ENCODE measurements around the gene BCLAF1. TPM values are rescaled to one million over a fixed set of nuclear protein-coding genes. Genes with fewer than 3 reads are reported as not detected.

The BCLAF1 gene
- total and polyA plus RNA-seq, 7 donors = 17.6 to 139 (median 78.0) TPM

DNA sequence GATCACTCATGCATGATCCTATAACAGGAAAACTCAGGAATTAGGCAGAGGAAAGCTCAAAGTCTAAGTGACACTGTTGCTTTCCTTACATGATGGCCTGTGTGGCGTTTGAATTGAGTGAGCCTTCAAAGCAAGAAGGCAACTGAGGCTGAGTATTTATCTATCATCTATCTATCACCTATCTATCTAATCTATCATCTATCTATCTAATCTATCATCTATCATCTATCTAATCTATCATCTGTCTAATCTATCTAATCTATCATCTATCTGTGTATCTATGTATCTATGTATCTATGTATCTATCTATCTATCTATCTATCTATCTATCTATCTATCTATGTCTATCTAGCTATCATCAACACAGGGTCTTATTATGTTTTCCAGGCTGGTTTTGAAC lies 41.8 kb upstream of the BCLAF1 start:
- Histone ChIP-seq H3K36me3 (no peaks in the 10 kb centered on the region), H3K4me3 (no peak overlapping the region), H3K27me3 (no peaks in the 10 kb centered on the region), H3K4me1 (peaks cover 0 to 12% (median 0%) of the 10 kb centered on the region in 4 donors), H3K9me3 (no peaks in the 10 kb centered on the region), H3K27ac (no peak overlapping the region)
- no peak for DNase-seq
- intact Hi-C loops (cut with DNase I) = no loop called here
- WGBS, 2 donors = 80 to 86% methylated on average over 1 of the region's 1 CpG
- TF ChIP-seq, protein P1, sequence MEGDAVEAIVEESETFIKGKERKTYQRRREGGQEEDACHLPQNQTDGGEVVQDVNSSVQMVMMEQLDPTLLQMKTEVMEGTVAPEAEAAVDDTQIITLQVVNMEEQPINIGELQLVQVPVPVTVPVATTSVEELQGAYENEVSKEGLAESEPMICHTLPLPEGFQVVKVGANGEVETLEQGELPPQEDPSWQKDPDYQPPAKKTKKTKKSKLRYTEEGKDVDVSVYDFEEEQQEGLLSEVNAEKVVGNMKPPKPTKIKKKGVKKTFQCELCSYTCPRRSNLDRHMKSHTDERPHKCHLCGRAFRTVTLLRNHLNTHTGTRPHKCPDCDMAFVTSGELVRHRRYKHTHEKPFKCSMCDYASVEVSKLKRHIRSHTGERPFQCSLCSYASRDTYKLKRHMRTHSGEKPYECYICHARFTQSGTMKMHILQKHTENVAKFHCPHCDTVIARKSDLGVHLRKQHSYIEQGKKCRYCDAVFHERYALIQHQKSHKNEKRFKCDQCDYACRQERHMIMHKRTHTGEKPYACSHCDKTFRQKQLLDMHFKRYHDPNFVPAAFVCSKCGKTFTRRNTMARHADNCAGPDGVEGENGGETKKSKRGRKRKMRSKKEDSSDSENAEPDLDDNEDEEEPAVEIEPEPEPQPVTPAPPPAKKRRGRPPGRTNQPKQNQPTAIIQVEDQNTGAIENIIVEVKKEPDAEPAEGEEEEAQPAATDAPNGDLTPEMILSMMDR (IDR thresholded peaks at IDR 0.05) = no peak
- TF ChIP-seq POLR2A (IDR thresholded peaks at IDR 0.05) (no peak), POLR2AphosphoS5 (IDR thresholded peaks at IDR 0.05) (no peak), EP300 (IDR thresholded peaks at IDR 0.05) (no peak)

DNA sequence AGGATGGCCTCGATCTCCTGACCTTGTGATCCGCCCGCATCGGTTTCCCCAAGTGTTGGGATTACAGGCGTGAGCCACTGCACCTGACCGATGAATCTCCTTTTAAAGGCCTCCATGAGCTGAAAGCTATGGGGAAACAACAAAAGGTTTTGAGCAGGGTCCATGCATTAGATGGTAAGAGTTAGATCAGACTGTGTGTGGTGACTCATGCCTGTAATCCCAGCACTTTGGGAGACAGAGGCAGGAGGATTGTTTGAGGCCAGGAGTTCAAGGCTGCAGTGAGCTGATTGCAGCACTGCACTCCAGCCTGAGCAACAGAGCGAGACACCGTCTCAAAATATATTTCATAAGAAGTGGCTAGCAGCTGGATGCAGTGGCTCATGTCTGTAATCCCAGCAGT lies 41.0 kb upstream of the BCLAF1 start:
- 96% methylated on average over 8 of the region's 8 CpGs for WGBS, 2 donors
- H3K27ac ChIP-seq = no peak overlapping the region
- no peak for DNase-seq

DNA sequence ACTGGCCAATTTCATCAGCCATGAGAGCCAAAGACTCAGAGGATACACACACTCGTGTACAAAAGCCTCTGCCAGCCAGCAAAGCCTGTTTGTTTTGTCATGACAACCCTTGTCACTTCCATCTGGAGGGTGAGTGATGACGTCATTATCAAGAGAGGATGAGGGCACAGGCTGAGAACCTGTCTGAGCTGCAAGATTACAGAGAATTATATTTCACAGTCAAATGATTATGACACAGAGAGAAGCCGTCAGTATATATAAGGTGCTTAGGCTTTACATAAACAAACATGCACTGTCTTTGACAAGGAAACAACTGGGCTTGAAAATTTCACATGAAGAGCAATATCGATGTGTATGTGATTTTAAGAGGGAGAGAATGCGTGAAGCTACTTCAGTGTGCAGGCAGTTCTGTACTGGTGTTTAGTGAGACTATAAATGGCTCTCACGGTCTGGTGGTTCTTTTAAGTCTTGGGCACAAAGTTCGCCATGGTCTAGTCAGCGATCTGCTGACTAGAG lies 36.5 kb upstream of the BCLAF1 start:
- H3K9me3 ChIP-seq = no peaks in the 10 kb centered on the region
- H3K4me1 ChIP-seq = peaks cover 0 to 27% (median 0%) of the 10 kb centered on the region in 4 donors
- WGBS, 2 donors = 62 to 70% methylated on average over 8 of the region's 8 CpGs
- no peak for DNase-seq
- no peaks in the 10 kb centered on the region for H3K36me3 ChIP-seq
- no peak for TF ChIP-seq EP300 (IDR thresholded peaks at IDR 0.05)
- TF ChIP-seq POLR2A (IDR thresholded peaks at IDR 0.05) = no peak
- TF ChIP-seq, protein P1 (IDR thresholded peaks at IDR 0.05) = no peak
- H3K4me3 ChIP-seq = no peak overlapping the region
- H3K27me3 ChIP-seq = no peaks in the 10 kb centered on the region
- no peak overlapping the region for H3K27ac ChIP-seq
- intact Hi-C loops (cut with DNase I) = no loop called here

More for the DNA sequence above, 41.0 kb upstream of the BCLAF1 start:
- Histone ChIP-seq H3K36me3 (no peaks in the 10 kb centered on the region), H3K4me1 (peaks cover 0 to 20% (median 0%) of the 10 kb centered on the region in 4 donors), H3K4me3 (no peak overlapping the region), H3K27me3 (no peaks in the 10 kb centered on the region), H3K9me3 (no peaks in the 10 kb centered on the region)
- TF ChIP-seq, protein P1 (IDR thresholded peaks at IDR 0.05) = no peak
- TF ChIP-seq POLR2AphosphoS5 (IDR thresholded peaks at IDR 0.05) (no peak), EP300 (IDR thresholded peaks at IDR 0.05) (no peak), POLR2A (IDR thresholded peaks at IDR 0.05) (no peak)
- intact Hi-C loops (cut with DNase I) = no loop called here

DNA sequence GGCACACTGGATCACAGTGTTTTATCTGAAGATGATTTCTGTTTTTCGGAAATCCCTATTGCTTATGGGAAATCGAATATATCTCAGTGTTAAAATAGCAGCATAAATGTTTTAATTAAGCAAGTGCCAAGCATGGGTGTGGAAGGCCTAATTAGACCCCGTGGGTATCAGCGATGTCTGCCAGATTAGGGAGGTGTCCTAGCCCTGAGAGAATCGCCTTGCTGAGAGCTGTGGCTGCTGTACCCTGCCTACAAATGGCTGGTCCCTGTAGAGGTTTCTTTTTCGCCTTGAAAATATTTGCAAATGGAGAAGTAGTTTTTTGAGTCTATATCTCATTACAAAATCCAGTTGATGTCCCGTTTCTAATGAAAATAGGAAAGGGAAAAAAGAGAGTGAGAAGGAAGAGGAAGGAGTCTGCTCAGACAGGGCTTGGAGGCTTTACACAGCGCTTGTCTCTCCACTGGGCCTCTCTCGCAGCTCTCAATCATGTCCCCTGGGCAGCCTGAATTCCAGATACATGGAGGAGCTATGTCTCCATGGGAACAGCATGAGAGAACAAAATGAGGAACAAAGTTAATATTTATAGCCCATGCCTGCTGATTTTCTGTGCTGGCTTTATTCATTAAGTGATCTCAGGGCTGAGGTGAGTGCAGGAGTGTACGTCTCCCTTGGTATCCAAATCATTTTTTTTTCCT lies 35.2 kb upstream of the BCLAF1 start:
- H3K27me3 ChIP-seq = no peaks in the 10 kb centered on the region
- peaks cover 0 to 27% (median 0%) of the 10 kb centered on the region in 4 donors for H3K4me1 ChIP-seq
- TF ChIP-seq POLR2A (IDR thresholded peaks at IDR 0.05) = no peak
- TF ChIP-seq, protein P1 (IDR thresholded peaks at IDR 0.05) = no peak
- TF ChIP-seq POLR2AphosphoS5 (IDR thresholded peaks at IDR 0.05) = no peak
- TF ChIP-seq EP300 (IDR thresholded peaks at IDR 0.05) = no peak
- H3K27ac ChIP-seq = no peak overlapping the region
- H3K36me3 ChIP-seq = no peaks in the 10 kb centered on the region
- no peak for DNase-seq
- H3K9me3 ChIP-seq = no peaks in the 10 kb centered on the region
- WGBS, 2 donors = 83 to 91% methylated on average over 10 of the region's 10 CpGs
- intact Hi-C loops (cut with DNase I) = no loop called here
- H3K4me3 ChIP-seq = no peak overlapping the region
